ENCODE results near the gene CHRNA7. TPM values are rescaled to one million over a fixed set of nuclear protein-coding genes. Genes with fewer than 3 reads are reported as not detected.
A peak's percentile ranks its signal among the peaks of the same experiment; 100 is the strongest.

Gene CHRNA7
- total RNA-seq, 3 donors from 2014 or later = 3.4 to 12.2 (median 5.3) TPM

DNA sequence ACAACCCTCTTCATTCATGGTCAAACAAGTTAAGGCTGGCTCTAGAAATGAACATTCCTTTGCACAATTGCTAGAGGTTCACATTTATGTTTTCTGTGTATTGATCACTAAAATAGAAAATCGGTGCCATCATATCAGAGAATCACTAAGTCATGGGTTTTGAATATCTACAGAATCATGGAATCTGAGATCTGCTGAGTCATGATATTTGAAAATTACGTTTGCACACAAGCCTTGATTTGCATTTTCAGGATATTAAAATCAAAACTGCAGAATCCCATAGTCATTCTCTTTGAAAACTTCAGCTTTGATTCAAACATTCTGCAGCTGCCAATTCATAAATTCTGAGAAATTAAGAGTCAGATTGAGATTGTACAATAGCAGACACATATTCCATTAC is 26.1 kb upstream of the CHRNA7 start:
- H3K4me1 ChIP-seq (ENCODE audit: low read depth) = no peaks in the 10 kb centered on the region
- ATAC-seq = no peak
- TF ChIP-seq, protein P1, sequence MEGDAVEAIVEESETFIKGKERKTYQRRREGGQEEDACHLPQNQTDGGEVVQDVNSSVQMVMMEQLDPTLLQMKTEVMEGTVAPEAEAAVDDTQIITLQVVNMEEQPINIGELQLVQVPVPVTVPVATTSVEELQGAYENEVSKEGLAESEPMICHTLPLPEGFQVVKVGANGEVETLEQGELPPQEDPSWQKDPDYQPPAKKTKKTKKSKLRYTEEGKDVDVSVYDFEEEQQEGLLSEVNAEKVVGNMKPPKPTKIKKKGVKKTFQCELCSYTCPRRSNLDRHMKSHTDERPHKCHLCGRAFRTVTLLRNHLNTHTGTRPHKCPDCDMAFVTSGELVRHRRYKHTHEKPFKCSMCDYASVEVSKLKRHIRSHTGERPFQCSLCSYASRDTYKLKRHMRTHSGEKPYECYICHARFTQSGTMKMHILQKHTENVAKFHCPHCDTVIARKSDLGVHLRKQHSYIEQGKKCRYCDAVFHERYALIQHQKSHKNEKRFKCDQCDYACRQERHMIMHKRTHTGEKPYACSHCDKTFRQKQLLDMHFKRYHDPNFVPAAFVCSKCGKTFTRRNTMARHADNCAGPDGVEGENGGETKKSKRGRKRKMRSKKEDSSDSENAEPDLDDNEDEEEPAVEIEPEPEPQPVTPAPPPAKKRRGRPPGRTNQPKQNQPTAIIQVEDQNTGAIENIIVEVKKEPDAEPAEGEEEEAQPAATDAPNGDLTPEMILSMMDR (IDR thresholded peaks at IDR 0.05) = no peak
- intact Hi-C loops (cut with DNase I, micrococcal nuclease) = no loop called here
- no peaks in the 10 kb centered on the region for H3K9me3 ChIP-seq
- no peak overlapping the region for H3K4me3 ChIP-seq
- DNase-seq = no peak
- H3K36me3 ChIP-seq (ENCODE audit: low read depth) = no peaks in the 10 kb centered on the region

DNA sequence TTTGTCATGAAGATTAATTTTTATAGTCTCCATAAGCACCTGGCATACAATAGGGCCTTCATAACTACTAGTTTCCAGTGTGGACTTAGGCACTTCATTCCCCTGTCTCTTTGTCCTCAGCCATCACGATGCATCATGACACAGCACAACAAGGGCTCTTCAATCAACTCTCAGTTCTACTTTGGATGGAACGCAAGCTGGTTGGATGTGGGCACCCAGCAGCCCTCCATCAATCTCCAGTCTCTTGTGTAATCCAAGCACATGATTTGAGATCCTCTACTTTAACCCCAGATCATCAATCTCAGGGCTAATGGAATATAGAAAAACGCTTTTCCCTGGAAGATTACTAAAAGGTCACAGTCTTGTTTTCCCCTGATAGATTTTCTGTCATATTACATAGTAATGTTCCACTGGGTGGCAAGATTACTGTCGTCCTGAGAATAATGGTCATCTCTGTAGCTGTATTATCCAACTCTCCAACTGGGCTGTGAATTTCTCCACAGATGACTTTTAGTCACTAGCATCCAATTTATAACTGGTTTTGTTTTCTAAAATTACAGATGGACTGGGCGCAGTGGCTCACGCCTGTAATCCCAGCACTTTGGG is 22.9 kb upstream of the CHRNA7 start:
- H3K9me3 ChIP-seq = no peaks in the 10 kb centered on the region
- intact Hi-C loops (cut with DNase I, micrococcal nuclease) = no loop called here
- no peak for ATAC-seq
- H3K4me3 ChIP-seq = no peak overlapping the region
- no peaks in the 10 kb centered on the region for H3K36me3 ChIP-seq (ENCODE audit: low read depth)
- DNase-seq = no peak
- H3K4me1 ChIP-seq (ENCODE audit: low read depth) = no peaks in the 10 kb centered on the region
- TF ChIP-seq, protein P1 (IDR thresholded peaks at IDR 0.05) = no peak

DNA sequence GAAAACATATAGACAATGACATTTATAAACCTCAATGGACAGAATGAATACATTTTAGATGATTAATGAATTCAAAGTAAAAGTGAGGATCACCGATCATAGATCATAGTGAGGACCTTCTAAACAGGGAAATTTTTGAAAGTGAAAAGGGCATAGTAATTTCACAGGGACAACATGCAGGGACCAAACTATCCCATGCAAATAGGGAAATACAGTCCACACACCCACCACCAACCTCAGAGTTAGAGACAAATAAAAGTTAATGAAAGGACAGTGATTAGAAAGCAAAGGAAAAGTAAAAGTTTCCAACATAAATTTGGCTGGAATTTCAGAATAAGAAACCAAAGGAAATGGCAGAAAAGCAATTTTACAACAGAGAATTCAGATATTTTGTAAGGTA is 15.4 kb upstream of the CHRNA7 start:
- H3K9me3 ChIP-seq = no peaks in the 10 kb centered on the region
- H3K36me3 ChIP-seq (ENCODE audit: low read depth) = no peaks in the 10 kb centered on the region
- intact Hi-C loops (cut with DNase I, micrococcal nuclease) = no loop called here
- TF ChIP-seq, protein P1 (IDR thresholded peaks at IDR 0.05) = no peak
- no peak overlapping the region for H3K4me3 ChIP-seq
- DNase-seq (no peak), ATAC-seq (no peak)
- H3K4me1 ChIP-seq (ENCODE audit: low read depth) = no peaks in the 10 kb centered on the region

DNA sequence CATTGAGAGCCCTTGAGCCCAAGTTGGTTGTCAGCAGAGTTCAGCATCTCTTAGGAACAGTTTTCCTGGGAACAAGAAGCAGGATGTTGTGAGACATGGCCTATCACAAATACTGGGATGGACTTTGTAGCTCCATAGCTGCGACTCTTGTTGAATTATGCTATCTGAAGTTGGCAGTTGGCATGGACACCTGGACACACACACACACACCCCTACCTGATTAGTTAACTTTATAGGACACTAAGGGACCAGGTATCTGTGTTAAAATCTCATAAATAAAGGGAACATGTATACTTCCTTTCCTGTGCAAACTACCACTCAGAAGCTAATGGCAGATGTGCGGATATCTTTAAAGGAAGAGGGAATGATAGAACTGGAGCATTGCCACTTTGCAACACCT is 10.2 kb upstream of the CHRNA7 start:
- intact Hi-C loops (cut with DNase I, micrococcal nuclease) = no loop called here
- no peak overlapping the region for H3K4me3 ChIP-seq
- TF ChIP-seq, protein P1 (IDR thresholded peaks at IDR 0.05) = no peak
- ATAC-seq (peak; percentile 96), DNase-seq (peak in 1 of 3 donors; percentile 47)
- no peaks in the 10 kb centered on the region for H3K36me3 ChIP-seq (ENCODE audit: low read depth)
- no peaks in the 10 kb centered on the region for H3K9me3 ChIP-seq
- no peaks in the 10 kb centered on the region for H3K4me1 ChIP-seq (ENCODE audit: low read depth)

DNA sequence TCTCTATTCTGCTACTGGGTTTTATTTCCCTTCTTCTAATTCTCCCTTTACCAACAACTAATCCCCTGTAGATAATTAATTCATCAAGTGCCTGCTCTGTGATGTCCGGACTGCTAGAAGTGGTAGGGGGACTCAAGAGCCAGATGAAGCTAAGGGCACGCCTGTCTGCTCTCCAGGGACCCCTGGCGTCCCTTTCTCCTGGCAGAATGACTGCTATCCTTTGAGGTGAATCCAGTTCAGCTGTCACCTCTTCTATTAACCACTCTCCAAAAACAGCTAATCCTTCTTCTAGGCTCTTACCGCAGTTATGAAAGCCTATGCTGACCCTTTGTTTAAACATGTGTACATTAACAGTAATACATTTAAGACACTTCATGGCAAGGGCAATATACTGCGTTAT is 1.4 kb upstream of the CHRNA7 start:
- TF ChIP-seq, protein P1 (IDR thresholded peaks at IDR 0.05) = no peak
- Histone ChIP-seq H3K4me1 (ENCODE audit: low read depth) (peaks cover 11% of the 10 kb centered on the region), H3K36me3 (ENCODE audit: low read depth) (no peaks in the 10 kb centered on the region), H3K9me3 (no peaks in the 10 kb centered on the region), H3K4me3 (no peak overlapping the region)
- DNase-seq = no peak
- intact Hi-C loops (cut with DNase I, micrococcal nuclease) = loop anchor here in 1 of 2 donors (5.0 kb wide), 1 partner anchor 52 kb away; no protein-coding TSS in a partner anchor
- ATAC-seq = no peak
